HG03139 (cell line): Measurements from ENCODE around the gene NRROS.
"Not testable (repeated sequence)": the region's sequence is repeated elsewhere in the genome, so short reads cannot be mapped to it uniquely, and the experiment has no call there.

Experiments
- ATAC-seq: cut with Tn5 transposase; IDR thresholded peaks from one replicate; pipeline ENCODE4 v1.9.1; 2021; ENCODE audit not compliant: unreplicated experiment

NRROS gene

DNA sequence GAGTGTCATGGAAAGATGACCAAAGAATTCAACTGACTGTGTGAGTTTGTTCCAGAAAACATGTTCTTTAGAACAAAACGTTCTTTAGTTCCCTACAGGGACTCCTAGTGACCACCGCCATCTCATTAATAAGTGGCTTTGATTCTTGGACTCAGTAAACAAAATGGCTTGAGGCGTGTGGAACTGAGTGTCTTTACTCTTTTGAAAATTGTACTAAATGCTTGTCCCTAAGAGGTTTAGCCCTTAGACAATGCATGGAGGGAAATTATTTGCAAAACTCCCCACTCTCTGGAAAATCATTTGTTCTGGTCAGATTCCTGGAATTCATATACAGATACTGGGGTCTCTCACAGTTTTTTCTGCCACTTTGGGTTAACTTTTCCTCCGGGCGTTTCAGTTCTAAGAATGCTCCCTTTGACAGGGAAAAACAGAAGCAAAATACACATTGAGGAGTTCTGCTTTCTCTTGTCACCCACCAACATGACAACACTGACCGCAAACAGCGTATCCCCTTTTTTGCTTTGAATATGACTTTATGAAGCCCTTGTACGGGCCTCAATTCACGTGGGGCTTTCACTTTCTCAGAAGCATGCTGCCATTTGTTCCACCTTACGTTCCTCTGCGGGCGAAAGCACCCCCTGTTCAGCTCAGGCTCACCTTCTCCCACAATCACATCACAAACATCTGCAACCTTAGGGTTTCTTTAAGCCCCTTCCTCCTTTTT lies 15.3 kb upstream of the NRROS start:
- no peak for ATAC-seq

DNA sequence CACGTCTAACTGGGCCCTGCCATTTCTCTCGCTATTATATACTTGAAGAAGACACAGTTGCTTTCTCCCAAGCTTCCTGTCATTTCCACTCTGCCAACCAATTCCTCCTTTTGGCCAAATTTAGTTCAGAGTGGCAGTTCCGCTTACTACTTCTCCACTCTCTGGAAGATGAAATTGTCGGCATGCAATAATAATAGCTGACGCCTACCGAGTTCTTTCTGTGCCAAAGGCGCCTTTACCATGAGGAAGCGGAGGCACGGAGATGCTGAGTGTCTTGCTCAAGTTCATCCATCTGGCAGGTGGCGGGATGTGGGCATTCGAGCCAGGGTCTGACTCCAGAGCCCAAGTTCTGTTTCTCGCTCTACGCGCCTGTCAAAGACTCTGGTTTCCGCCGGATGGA lies 14.6 kb upstream of the NRROS start:
- ATAC-seq, result no peak

DNA sequence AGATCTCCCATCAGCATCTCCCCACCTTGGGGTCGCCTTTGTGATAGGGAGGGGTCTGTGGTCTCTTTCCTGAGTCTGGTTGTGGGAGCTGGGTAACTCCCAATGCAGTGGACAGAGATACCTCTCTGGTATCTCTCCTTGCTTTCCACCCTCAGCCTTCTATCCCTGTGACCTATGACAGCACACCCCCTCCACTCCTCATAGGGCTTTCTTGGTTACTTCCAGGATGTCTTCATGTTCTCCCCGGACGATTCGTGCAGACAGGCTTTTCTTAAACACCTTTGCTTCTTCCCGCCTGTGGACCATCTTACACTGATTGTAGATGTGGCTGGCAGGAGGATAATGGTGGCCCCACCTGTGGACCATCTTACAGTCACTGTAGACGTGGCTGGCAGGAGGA lies 14.2 kb upstream of the NRROS start:
- ATAC-seq, result no peak

DNA sequence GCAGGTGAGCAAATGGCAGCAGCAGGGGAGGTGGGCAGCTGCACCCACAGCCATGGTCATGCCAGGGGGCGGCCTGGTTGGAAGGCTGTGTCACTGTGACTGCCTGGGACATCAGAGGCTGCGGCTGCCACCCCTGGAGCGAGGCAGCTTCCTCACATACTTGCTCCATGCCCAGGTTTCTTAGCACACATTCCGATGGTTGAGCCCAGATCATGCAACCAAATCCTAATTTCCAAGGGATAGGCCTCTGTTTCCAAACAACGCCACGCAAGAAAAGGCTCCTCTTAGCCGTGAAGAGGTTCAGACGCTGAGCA lies 11.6 kb upstream of the NRROS start:
- no peak for ATAC-seq

DNA sequence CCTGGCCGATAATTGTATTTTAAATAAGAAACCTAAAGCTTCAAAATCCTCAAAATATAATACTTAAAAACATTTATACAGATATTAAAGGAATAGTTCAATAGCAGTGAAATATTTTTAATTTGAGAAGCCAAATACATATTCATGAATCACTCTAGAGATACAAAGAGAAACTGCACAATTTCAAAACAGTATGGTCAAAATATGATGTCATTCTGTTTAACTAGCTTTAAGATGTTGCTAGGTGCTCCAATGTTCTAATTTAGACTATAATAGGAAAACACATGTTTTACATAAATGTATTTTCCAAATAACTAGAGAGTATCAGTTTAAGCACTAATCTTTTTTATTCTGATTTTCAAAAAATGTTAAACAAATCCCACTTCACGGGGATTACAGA lies 10.3 kb upstream of the NRROS start:
- ATAC-seq, result no peak

DNA sequence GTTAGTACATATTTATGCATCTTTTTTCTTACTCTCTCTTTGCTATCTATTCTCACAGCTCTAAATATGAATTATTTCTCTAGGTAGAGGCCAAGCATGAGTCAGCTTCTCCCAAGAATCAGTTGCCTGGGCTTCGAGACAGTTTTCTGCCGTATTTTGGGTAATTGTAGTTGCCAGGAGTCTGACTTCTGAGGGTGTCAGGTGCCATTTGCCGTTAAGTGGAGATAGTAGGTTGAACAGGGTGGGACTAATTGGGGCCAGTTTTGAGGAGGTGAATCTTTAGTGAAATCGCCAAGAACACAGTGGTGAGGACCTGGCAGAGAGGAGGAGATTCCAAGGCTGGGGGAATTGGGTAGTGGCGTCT lies 7.8 kb upstream of the NRROS start:
- no peak for ATAC-seq

DNA sequence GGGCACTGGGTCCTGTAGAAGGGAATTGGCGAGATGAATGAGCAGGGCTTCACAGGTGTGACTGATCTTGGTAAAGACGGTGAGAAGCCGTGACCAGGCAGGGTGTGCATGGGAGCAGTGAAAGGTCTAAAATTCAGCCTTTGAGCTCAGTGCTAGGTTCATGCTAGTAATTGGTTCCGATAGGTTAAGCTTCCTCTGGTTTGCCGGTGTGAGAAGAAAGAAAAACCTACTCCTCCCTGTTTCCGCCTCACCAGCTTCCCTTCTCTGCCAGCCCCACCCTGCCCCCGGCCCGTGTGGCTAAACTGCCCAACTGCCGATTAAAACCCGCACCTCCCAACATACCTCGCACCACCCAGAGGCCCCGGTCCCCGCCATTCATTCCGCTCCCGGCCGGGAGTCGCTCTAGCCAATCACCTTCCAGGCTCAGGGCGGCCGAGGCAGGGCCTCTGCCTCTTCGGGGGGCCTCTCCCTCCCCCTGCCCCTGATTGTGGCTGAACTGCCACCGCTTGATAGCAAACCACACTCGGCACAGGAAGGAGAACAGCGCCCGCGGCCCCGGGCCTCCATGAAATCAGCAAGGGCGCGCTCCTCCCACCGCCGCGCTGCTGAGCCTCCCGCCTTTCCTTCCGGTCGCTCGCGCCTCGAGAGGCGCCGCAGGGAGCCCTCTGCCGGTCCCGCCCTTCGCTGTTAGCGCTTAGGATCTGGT lies 7.3 kb upstream of the NRROS start:
- peak; percentile 60 for ATAC-seq

DNA sequence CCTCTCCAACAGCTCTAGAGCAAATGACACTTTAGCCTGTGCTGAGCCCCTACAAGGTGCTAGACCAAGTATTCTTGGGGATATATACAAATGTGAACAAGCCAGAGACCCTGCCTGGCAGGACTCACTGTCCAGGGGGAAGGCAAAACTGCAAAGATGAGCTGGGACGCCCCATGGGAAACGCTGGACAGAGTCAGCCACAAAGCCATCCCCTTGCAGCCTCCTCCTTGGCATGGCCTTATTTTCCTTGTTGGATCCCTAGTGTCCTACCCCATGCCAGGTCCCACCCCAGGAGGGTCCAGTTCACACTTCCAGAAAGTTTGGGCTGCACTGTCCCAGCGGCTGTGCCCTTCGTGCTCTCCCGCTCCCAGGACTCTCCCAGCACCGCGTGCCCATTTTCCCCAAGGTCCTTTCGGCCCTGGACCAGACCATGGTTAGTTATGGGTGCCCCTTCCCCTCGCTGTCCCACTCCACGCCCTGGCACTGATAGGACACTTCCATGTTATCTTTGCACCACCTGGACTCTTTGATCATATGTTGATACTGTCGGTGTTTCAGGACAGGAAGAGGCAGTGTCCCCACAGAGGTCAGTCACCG lies 5.8 kb upstream of the NRROS start:
- no peak for ATAC-seq

DNA sequence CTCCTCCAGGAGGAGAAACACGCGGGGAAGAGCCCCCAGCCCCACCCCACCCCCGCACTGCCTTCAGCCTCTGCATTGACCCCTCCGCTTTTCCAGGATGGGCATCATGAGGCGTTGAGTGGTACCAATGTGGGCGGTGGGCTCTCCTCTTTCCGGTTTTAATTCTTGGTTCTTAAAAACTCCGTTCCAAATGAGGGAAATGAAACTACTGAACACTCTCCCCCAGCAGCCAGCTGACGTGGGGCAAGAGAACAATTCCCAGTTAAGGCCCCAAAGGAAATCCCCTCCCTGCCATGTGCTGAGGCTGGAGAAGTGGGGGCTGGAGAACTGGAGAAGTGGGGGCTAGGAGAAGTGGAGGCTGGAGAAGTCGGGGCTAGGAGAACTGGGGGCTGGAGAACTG lies 5.3 kb upstream of the NRROS start:
- no peak for ATAC-seq

DNA sequence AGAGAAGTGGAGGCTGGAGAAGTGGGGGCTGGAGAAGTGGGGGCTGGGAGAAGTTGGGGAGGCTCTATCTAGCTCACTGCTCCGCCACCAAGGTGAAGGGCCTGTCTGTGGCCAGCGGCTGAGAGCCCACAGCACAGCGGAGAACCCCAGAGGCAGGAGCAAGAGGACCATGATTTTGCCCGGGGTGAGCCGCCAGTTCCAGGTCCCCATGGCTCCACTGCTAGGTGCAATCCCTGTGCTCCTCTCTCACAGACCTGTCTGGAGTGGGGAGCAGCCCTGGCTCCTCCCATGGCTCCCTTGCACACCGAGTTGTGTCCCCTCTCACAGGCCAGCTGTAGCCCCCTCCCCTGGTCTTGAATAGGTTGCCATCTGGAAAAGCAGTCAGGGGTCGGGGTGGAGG lies 4.7 kb upstream of the NRROS start:
- no peak for ATAC-seq

DNA sequence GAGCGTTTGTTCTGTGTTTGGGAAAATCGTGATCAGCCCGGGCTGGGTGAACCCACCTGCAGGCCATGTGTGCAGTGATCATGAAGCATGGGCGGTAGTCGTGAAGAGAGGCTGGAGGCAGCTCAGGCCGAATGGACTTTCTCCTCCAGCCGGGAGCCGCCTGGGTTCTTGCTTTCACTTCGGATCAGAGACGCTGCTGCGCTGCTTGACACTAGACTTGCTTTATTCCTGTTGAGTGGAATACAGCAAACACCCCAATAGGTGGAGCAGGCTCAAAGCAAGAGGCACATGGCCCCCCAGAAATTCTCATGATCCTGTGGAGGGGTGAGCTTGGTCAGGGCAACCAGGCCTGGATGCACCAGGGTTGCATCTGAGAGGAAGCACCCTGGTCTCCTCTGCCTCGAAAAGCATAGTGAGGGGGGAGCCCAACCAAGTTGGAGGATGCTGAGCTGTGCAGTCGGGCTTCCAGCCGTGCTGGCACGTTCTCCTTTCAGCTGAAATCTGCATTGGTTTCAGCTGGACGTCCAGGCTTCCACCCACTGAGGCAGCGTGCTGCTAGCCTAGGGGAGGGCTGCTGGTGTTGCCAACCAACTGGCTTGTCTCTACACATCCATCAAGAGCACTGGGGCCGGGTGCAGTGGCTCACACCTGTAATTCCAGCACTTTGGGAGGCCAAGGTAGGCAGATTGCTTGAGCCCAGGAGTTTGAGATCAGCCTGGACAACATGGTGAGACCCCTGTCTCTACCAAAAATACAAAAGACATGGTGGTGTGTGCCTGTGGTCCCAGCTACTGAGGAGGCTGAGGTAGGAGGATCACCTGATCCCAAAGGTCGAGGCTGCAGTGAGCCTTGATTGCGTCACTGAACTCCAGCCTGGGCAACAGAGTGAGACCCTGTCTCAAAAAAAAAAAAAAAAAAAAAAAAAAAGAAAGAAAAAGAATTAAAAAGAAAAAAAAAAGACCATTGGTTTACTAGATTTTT lies 2.8 kb upstream of the NRROS start:
- ATAC-seq, result no peak

DNA sequence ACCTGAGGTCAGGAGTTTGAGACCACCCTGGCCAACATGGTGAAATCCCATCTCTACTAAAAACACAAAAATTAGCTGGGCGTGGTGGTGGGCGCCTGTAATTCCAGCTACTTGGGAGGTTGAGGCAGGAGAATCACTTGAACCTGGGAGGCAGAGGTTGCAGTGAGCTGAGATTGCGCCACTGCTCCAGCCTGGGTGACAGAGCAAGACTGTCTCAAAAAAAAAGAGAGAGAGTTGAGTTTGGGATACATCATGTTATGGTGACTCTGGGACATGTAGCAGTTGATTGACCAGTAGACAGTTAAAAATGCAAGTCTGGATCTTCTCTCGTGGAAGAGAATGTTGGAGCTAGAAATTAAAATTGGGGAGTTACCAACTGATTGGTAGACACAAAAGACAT lies 1.6 kb upstream of the NRROS start:
- ATAC-seq, result not testable (repeated sequence)

DNA sequence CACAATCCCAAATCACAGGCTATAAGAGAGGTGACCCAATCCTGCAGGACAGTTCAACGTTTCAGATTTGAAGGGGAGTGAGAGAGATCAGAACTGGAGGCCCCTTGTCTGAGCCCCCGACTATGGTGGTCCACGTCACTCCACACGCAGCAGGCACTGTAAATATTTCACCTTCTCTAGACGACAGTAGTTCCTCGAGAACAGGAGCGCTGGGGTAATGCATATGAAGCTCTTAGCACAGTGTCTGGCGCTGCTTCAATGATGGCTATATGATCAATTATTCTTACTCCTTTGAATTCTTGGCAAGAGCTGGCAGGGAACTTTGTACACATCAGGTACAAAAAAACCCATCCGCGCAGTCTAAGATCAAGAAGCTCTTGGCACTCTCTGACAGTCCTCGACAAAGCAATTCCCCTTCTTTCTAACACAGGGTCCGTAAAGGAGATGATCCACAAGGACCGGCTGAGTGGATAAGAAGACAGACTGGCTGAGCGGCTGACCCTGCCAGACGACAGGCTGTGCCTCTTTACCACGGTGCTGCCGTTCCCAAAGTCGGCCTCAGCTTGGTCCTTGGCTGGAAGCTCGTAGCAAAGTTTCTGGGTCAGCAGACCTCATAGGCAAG lies 522 bp upstream of the NRROS start:
- ATAC-seq, result no peak

DNA sequence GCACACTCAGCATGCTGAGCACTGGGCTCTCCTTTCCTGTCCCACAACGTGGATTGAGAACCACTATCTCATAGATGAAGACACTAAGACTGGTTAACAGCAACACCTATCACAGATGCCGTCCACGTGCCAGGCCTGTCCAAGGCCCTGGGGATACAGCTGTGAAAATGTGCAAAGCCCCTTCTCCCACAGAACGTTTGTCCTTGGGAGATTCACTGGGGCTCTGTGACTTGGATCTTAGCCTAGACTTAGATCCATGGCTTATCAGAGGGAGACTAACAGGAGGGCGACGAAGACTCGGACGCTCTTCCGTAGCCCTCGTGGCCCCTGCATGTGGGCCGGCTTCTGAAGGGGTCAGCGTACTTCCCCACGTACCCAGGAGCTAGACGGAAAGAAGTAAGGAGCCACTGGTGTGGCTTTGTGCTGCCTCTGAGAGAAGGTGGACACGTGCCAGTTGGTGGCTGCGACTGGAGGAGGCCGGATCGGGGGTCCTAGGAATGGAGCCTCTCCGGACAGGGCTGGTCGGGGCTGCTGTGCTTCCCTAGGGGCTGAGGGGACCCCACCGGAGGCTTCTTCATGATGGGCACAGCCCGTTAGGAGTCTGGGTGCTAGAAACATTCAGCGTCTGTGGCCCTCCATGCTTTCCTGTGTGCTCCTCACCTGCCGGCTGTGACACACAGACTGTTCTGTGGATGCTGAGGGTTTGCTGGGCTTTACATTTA lies 964 bp downstream of the NRROS start:
- ATAC-seq, result no peak

DNA sequence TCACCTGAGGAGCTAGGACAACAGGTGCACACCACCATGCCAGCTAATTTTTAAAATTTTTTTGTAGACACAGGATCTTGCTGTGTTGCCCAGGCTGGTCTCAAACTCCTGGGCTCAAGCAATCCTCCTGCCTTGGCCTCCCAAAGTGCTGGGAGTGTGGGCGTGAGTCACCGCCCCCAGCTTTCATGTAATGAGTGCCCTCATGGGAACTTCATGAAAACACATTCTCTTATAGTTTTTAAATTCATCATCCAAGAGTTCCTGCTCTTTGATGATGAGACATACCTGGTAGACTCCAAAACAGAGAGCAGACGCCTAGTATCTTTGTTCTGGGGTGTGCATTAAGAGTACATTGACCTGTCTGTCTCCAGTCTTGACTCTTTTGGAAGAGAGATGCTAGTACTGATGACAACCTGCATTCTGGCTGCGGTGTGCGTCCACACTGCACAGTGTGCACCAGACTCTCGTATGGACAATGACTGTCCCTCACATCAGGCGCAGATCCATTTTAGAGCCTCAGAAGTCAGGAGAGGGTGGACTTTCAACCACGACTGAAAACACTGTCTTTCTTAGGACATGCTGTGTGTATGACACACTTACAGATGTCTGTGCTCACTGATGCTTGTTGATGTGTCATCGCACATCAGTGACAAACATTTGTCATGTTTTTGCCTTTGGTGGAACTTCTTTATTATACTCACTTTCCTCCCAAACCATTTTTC lies 2.0 kb downstream of the NRROS start:
- ATAC-seq, result no peak

DNA sequence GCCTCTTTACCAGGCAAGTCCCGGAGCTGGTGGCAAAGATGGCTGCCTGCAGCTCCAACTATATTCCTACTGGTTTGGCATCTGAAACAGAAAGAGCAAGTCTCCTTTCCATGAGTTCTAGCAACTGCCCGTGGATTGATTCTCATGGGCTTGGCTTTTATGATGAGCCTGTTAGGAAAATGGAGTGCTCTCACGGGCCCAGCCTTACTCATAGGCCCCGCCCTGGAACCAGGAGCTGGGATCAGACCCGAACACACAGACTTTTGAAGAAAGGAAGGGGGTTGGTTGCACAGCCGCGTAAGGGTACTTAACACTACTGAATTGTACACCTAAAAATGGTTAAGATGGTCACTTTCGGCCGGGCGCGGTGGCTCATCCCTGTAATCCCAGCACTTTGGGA lies 2.9 kb downstream of the NRROS start:
- no peak for ATAC-seq

DNA sequence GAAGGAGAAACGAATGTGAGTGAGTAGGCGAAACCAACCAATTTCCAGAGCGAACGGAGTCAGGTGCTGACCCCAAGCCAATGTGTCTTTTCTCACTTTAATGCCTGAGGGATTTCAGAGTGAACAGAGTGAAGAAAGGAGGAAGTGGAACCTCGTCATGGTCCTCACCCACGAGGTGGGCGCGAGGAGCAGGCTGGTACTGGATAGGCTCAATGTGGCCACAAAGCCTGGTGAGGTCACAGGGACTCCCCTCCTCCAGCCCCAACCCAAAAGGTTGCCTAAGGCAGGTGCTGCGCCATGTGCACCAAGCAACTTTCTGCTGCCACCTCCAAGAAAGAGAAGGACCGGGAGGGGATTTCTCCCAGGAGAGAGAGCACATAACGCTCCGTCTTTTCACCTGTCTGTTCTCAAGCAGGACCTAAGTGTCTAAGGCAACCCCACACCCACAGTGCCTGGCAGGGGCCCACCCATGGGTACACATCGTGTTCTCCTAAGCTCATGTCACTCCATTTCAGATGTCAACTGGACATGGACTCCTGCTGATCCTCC lies 3.8 kb downstream of the NRROS start:
- peak; percentile 69 for ATAC-seq

DNA sequence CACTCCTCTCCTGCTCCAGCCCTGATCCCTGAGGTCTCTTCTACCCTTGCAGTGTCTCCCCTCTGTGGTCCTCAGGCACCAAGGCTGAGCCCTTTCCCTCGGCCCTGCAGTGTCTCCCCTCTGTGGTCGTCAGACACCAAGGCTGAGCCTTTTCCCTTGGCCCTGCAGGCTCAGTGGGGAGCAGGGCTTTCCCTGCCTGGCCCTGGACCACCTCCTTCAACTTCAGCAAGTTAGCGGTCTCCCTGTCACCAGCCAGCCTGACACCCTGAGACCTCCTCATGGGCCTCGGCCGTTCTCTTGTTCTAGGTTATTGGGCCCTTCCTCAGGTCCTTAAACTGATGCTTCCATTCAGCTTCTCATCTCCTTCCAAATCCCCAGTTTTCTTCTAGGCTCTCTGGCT lies 4.3 kb downstream of the NRROS start:
- no peak for ATAC-seq

DNA sequence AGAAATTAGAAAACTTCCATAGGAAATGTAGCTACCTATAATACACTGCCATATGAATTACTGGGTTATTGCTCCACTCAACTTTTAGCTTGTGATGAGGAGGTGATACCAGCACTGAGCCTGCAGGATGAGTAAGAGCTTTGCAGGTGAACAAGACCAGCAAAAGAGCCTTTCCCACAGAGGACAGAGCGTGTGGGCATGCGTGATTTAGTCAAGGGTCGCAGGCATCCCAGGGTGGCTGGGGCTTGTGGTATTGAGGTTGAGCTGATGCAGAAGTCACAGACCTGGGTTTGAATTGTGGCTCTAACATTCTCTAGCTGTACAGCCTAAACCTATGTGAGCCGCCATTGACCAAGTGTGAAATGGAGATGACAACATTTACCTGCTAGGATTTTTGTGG lies 5.6 kb downstream of the NRROS start:
- ATAC-seq, result no peak
